ENCODE results near the gene ACOT11. TPM values are rescaled to one million over a fixed set of nuclear protein-coding genes. Genes with fewer than 3 reads are reported as not detected.

Gene ACOT11
- total RNA-seq, 1 experiment from 2014 or later, result 3.9 TPM

- in situ Hi-C loops (cut with HindIII; ENCODE audit: low pct_unique_long_range_greater_than_20kb, low sequenced_read_pairs), result no loop called here
- no peak for DNase-seq (ENCODE audit: low read depth)
These were observed 53.1 kb downstream of the ACOT11 start for GRCh38 chr1:54600947-54601721.

GRCh38 chr1:54601730-54602129 is 53.7 kb downstream of the ACOT11 start:
- no peak for DNase-seq (ENCODE audit: low read depth)
- in situ Hi-C loops (cut with HindIII; ENCODE audit: low pct_unique_long_range_greater_than_20kb, low sequenced_read_pairs), result no loop called here

GRCh38 chr1:54602554-54602953 is 54.5 kb downstream of the ACOT11 start:
- in situ Hi-C loops (cut with HindIII; ENCODE audit: low pct_unique_long_range_greater_than_20kb, low sequenced_read_pairs), result no loop called here
- DNase-seq (ENCODE audit: low read depth), result no peak

- in situ Hi-C loops (cut with HindIII; ENCODE audit: low pct_unique_long_range_greater_than_20kb, low sequenced_read_pairs), result no loop called here
- no peak for DNase-seq (ENCODE audit: low read depth)
These were observed 55.2 kb downstream of the ACOT11 start for GRCh38 chr1:54603241-54603640.

- in situ Hi-C loops (cut with HindIII; ENCODE audit: low pct_unique_long_range_greater_than_20kb, low sequenced_read_pairs), result no loop called here
- DNase-seq (ENCODE audit: low read depth), result no peak
These were observed 56.0 kb downstream of the ACOT11 start for GRCh38 chr1:54604051-54604450.

GRCh38 chr1:54604572-54605370 is 56.7 kb downstream of the ACOT11 start:
- no peak for DNase-seq (ENCODE audit: low read depth)
- in situ Hi-C loops (cut with HindIII; ENCODE audit: low pct_unique_long_range_greater_than_20kb, low sequenced_read_pairs), result no loop called here

GRCh38 chr1:54606096-54606989 is 58.3 kb downstream of the ACOT11 start:
- DNase-seq (ENCODE audit: low read depth), result no peak
- in situ Hi-C loops (cut with HindIII; ENCODE audit: low pct_unique_long_range_greater_than_20kb, low sequenced_read_pairs), result no loop called here

DNA sequence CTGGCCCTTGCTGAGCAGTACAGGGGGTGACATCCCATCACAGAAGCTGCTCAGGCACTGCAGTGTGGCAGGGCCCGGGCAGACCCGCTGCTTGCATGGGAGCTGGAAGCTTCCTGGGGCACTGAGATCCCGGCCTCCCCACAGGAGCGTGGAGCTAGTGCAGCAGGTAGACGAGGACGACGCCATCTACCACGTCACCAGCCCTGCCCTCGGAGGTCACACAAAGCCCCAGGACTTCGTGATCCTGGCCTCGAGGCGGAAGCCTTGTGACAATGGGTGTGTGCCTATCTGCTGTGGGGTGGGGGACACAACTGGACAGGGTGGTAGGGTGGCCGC is 58.9 kb downstream of the ACOT11 start:
- no peak for DNase-seq (ENCODE audit: low read depth)
- in situ Hi-C loops (cut with HindIII; ENCODE audit: low pct_unique_long_range_greater_than_20kb, low sequenced_read_pairs), result no loop called here

GRCh38 chr1:54607821-54608565 is 60.0 kb downstream of the ACOT11 start:
- no peak for DNase-seq (ENCODE audit: low read depth)
- in situ Hi-C loops (cut with HindIII; ENCODE audit: low pct_unique_long_range_greater_than_20kb, low sequenced_read_pairs), result no loop called here

- in situ Hi-C loops (cut with HindIII; ENCODE audit: low pct_unique_long_range_greater_than_20kb, low sequenced_read_pairs), result no loop called here
- DNase-seq (ENCODE audit: low read depth), result no peak
These were observed 60.7 kb downstream of the ACOT11 start for GRCh38 chr1:54608566-54609230.

DNA sequence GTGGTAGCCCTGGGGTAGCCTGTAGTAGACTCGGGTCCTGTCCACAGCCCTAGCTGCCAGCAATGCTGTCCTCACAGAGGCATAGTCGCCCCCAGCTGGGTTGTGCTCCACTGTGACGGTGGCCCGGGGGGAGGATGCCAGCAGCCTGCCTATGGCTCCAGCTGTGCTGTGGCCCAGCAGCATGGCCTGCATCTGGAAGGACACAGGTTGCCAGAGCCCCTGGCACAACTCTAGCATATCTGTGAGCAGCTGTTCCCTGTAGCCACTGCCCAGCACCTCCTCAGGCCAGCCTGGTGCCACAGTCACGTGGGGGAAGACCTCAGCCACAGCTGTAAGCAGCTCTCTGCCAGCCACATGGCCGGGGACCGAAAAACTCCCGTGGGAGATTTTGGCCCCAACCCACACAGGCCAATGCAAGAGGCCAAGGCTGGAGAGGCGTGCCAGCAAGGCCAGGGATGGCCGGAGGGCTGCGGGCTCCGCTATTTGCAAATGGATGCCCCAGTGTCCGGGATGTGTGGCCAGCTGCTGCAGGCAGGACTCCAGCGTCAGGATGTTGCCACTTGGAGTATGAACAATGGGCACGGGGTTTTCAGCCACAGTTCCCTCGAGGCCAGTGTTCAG is 61.4 kb downstream of the ACOT11 start:
- in situ Hi-C loops (cut with HindIII; ENCODE audit: low pct_unique_long_range_greater_than_20kb, low sequenced_read_pairs), result no loop called here
- DNase-seq (ENCODE audit: low read depth), result no peak

DNA sequence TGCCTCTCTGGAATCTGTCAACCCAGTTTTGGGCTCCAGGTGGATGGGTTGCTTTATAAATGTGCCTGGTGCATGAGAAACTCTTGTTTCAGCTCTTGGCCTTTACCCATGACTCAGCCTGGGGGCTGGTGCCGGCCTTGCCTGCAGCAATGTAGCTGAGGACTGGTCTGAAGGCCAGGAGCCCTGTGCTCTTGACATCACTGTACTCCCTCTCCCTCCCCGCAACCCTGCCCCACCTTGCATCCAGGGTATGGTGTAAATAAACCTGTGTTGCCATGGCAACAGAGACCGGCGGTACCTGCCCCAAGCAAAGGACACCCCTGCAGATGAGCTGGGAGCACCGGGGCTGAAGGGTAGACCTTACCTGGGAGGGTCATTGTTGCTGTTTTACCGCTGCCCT is 62.0 kb downstream of the ACOT11 start:
- no peak for DNase-seq (ENCODE audit: low read depth)
- in situ Hi-C loops (cut with HindIII; ENCODE audit: low pct_unique_long_range_greater_than_20kb, low sequenced_read_pairs), result no loop called here

GRCh38 chr1:54610601-54611580 is 62.9 kb downstream of the ACOT11 start:
- DNase-seq (ENCODE audit: low read depth), result no peak
- in situ Hi-C loops (cut with HindIII; ENCODE audit: low pct_unique_long_range_greater_than_20kb, low sequenced_read_pairs), result no loop called here

GRCh38 chr1:54611621-54612020 is 63.6 kb downstream of the ACOT11 start:
- in situ Hi-C loops (cut with HindIII; ENCODE audit: low pct_unique_long_range_greater_than_20kb, low sequenced_read_pairs), result no loop called here
- no peak for DNase-seq (ENCODE audit: low read depth)

GRCh38 chr1:54614024-54614423 is 66.0 kb downstream of the ACOT11 start:
- DNase-seq (ENCODE audit: low read depth), result no peak
- in situ Hi-C loops (cut with HindIII; ENCODE audit: low pct_unique_long_range_greater_than_20kb, low sequenced_read_pairs), result no loop called here

DNA sequence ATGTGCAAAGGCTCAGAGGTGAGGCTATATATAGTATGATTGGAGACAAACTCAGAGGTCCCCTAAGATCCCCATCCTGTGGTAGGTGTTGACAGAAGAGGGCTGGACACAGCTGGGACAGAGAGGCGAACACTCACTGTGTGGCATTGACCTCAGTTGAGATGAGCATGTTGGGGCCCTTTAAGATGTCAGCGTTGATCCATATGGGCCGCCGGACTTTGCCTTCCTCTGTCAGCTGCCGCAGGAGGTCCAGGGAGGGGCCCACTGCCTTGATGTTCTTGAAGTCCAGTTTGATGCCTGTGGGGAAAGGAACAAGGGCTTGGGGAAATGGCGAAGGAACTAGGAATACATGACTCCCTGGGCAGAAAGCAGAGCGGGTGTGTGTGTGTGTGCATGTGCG is 66.5 kb downstream of the ACOT11 start:
- in situ Hi-C loops (cut with HindIII; ENCODE audit: low pct_unique_long_range_greater_than_20kb, low sequenced_read_pairs), result no loop called here
- DNase-seq (ENCODE audit: low read depth), result no peak

All from Caki2 (cell line).